HG03108 (cell line): Measurements from ENCODE around the gene OARD1.
"Not testable (repeated sequence)": the region's sequence is repeated elsewhere in the genome, so short reads cannot be mapped to it uniquely, and the experiment has no call there.

ENCODE experiments used
- ATAC-seq: cut with Tn5 transposase; IDR thresholded peaks from one replicate; pipeline ENCODE4 v1.9.1; 2021; ENCODE audit warnings: moderate library complexity; ENCODE audit not compliant: unreplicated experiment

OARD1 gene

DNA sequence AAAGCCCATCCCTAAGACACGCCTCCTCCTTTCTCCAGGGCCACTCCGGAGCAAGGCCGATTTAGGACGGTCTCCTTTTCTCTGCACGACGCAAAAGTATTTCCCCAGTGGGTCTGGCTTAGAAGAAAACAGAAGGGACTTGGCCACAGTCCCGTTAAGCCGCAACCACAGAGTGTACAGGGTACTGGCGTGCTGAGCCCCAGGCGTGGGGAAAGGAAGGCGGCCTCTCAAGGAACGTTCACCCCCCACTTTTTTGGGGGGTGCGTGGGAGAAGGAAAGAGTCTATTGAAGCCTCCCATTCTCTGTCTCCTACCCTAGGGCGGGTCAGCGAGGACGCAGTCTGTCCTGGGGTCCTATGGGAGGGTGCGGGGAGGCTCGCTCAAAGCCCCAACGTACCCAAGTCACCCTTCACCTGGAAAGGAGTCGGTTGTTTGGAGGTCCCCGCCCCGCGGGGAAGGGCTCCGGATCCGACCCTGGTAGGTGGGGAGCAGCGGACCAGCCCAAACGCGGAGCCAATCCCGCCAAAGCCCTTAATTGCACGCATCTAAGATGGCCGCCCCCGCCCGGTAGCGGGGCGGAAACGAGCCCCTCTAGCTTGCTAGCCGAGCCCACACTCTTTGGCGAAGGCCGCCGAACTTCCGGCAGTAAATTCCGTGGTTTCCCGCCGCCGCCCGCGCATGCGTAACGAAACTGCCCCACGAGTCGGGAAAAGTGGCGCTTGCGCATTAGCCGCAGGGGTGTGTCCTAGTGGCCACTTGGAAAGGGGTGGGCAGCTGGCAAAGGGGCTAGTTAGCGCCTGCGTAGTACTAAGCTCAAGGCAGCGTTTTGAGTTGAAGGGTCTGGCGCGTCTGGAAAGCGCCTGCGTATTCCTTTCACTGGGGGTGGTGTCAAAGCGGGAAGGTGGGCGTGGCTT is at the start of gene OARD1:
OARD1 (minus strand) TSS at position 434 of the 913 bp plus-strand sequence. CDS start 722 bp downstream, outside the sequence.
- ATAC-seq: peak; percentile 56

GRCh38 chr6:41120058-41120457 is 47.9 kb upstream of the OARD1 start:
- no peak for ATAC-seq

- no peak for ATAC-seq
Observed at GRCh38 chr6:41119508-41119907, 47.4 kb upstream of the OARD1 start.

- not testable (repeated sequence) for ATAC-seq
Observed at GRCh38 chr6:41115027-41115426, 42.9 kb upstream of the OARD1 start.

DNA sequence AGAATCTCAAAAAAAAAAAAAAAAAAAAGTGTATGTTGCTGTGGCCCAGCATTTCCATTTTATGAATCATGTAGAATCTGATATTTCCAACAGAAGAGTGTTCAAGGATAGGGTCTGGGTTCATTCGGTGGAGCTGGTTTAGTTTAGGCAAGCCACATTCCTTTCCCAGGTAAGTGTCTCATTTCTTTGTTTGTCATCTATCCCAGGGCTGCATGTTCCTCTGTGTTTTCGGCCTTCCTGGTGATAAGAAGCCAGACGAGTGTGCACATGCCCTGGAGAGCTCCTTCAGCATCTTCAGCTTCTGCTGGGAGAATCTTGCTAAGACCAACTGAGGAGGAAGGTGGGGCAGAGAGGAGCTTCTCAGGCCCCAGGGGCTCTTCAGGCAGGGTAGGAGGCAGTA is 38.9 kb upstream of the OARD1 start:
- ATAC-seq: no peak

DNA sequence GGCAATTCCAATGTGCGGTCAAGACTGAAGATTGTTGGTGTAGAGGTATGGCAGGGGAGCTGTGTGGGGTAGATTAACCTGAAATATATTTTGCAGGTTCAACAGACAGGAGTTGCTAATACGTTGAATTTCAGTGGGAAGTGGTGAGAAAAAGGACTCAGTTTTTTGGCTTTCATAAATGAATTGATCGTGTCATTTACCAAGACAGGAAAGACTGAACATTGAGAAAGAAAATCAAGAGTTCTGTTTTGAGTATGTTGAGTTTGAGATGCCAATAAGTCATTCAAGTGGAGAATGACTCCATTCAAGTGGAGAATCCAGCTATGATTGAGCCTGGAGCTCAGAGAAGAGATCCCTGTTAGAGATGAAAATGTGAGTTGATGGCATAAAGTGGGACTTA is 31.7 kb upstream of the OARD1 start:
- no peak for ATAC-seq

- ATAC-seq: no peak
Observed at GRCh38 chr6:41100871-41101287, 28.7 kb upstream of the OARD1 start.

- no peak for ATAC-seq
Observed at GRCh38 chr6:41098366-41098765, 26.2 kb upstream of the OARD1 start.

GRCh38 chr6:41097467-41098090 is 25.4 kb upstream of the OARD1 start:
- no peak for ATAC-seq

DNA sequence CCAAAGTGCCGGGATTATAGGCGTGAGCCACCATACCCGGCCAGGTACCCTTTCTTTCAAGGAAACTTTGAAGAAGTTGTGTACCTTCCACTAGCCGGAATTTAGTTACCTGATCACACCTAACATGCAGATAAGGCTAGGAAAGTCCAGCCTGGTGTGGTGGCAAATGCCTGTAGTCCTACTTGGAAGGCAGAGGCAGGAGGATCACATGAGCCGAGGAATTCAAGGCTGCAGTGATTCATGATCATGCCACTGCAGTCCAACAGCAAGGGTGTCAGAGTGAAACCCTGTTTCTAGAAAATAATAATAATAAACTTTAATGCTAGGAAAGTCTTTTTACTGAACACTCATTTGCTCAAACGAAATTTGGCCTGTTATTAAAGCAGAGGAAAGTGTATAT is 21.6 kb upstream of the OARD1 start:
- no peak for ATAC-seq

- no peak for ATAC-seq
Observed at GRCh38 chr6:41092421-41093140, 20.4 kb upstream of the OARD1 start.

DNA sequence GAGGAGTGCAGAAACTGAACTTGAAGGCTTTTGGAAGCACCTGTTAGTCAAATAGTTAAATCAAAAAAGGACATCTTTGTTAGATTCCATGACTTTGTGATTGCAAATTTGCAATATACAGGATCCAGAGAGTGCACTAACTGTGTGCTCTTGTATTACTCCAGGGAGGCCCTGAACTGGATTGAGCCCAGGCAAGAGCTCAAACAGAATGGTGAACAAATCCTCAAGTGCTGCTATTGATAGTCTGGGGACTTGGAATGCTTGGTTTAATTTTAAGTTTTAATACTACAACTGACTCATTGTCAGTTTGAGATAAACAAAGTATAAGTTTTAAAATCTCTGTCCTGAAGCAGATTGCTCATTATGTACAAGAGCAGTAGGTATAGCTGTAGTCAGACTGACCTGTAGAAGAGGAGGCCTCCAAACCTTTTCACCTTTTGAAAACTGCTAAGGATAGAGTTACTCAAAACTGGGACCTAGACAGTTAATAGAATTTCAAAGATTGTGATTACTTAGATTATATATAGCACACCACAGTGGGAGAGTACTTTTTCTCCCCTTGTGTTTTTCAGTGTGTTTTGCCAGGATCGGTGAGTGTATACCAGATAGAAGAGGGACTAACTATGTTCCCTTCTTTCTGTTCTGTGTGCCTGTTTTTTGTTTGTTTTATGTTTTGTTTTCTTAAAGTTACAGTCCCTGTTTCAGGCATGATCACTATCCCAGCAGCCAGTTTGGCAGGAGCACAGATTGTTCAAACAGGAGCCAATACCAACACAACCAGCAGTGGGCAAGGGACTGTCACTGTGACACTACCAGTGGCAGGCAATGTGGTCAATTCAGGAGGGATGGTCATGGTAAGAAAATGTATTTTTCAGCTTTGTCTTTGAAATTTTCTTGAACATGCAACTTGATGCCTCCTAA is 18.9 kb upstream of the OARD1 start:
- ATAC-seq: no peak

GRCh38 chr6:41088451-41088850 is 16.3 kb upstream of the OARD1 start:
- no peak for ATAC-seq

DNA sequence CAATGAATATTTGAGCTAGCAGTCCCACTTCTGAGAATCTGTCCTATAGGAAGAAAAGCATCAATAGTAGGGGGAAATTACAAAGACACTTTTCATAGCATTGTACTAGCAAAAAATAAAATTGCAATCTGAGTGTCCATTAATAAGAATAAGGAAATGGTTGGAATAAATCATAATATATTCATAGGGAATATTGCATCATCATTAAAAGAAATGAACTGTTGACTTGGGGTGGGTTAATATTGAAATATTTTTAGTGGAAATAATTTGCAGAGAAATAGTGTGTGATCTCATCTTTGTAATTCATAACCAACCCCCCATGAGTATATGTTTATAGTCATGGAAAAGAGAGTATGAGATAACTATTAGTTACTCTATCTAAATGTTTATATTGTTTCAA is 13.0 kb upstream of the OARD1 start:
- no peak for ATAC-seq

GRCh38 chr6:41083072-41083471 is 10.9 kb upstream of the OARD1 start:
- ATAC-seq: no peak

DNA sequence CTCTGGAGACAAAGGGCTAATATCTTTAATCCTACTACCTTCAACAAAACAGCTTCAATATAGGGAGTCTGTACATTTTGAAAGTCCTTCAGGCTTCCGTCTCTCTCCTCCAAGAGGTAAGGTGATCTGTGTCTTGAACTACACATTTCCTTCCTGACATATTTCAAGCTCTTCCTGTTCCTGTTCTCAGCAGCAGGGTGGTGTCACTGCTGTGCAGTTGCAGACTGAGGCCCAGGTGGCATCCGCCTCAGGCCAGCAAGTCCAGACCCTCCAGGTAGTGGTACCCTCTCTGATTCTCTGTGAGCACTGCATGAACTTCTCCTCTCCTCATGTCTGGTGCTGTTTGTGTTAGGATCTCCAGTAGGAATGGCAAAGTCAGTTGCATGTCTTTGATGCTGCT is 8.5 kb upstream of the OARD1 start:
- ATAC-seq: no peak

DNA sequence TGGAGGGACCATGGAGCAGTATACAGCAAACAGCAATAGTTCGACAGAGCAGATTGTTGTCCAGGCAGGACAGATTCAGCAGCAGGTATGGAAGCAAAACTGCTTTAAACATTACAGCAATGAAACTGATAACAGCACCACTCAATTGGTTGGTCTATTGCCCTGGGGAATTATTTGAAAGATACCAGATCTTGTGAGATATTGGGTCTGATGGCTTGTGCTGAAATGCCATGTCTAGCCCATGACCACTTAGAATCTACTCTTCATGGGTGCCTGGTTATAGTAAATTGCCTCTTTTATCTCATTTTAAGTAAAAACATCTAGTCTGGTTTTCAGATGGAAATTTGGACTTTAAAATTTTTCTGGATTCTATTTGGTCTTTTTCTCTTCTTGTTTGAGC is 6.9 kb upstream of the OARD1 start:
- ATAC-seq: no peak

DNA sequence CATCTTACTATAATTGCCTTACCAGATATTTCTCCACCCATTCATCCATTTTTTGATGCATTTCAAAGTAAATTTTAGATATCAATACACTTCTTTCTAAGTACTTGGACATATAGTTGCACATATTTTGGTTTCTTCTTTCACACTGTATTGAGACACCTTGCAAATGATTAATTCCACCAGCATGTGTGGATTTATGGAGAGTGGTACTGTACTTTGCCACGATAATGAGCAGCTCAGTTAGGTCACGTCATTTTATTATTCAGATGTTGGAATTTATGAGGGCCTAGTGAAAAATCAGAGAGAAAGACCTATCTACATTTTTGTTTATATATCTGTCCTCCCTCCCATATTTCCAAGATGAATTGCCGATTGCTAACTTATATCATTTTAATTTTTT is 5.9 kb upstream of the OARD1 start:
- ATAC-seq: no peak

GRCh38 chr6:41077536-41077935 is 5.4 kb upstream of the OARD1 start:
- ATAC-seq: no peak
